GM12878 (cell line): Measurements from ENCODE around the gene OSBPL5.

ENCODE experiments used
- CEBPB ChIP-seq, 2 experiments: fragments of 150-350 bp in 1 of 2; IDR thresholded peaks; 2 replicates each; pipeline ENCODE4 v1.6.1; 2012 to 2014; ENCODE audit warnings: low read depth in 2 of 2, low read length in 2 of 2, borderline replicate concordance in 1 of 2, inconsistent platforms in 1 of 2
- ZNF384 ChIP-seq: IDR thresholded peaks from 2 replicates; pipeline ENCODE4 v1.6.1; 2012; ENCODE audit warnings: low read depth, mild to moderate bottlenecking, low read length, improper control_type of control experiment, borderline replicate concordance
- ZZZ3 ChIP-seq: IDR thresholded peaks from 2 replicates; pipeline ENCODE4 v1.6.1; 2011; ENCODE audit warnings: low read depth; ENCODE audit not compliant: control insufficient read depth, insufficient read length

GRCh38 chr11:3132831-3133260 lies 32.3 kb downstream of the OSBPL5 start:
- TF ChIP-seq CEBPB (IDR thresholded peaks at IDR 0.05; ENCODE audit: borderline replicate concordance in 1 of 2, low read depth in 2 of 2, low read length in 2 of 2) = no peak
- TF ChIP-seq ZZZ3 = no peak
- TF ChIP-seq ZNF384 = no peak
